OCI-LY7 (cell line): ENCODE measurements around the gene B3GALT6. TPM values are rescaled to one million over a fixed set of nuclear protein-coding genes. Genes with fewer than 3 reads are reported as not detected.

Source experiments
- BruUV-seq: library from RNA; stranded (reverse); fragments of 400-500 nt; replicated peaks from 2 replicates; lab custom pipeline; 2021; lab: Mats Ljungman, UMichigan
- CTCF ChIA-PET: fragments of 300-600 bp; sonication (Branson Sonifier 250); formaldehyde crosslinking; loops from one replicate; lab custom pipeline; 2022; ENCODE audit warnings: antibody characterized with exemption; ENCODE audit not compliant: unreplicated experiment; lab: Charles Lee
- POLR2A ChIA-PET: fragments of 300-600 bp; sonication (Branson Sonifier 250); formaldehyde crosslinking; loops from one replicate; lab custom pipeline; 2022; ENCODE audit warnings: antibody characterized with exemption; lab: Charles Lee
- DNase-seq: peaks from one replicate; pipeline ENCODE4 v3.0.0-alpha.2; 2015; ENCODE audit warnings: low spot score
- H2AFZ ChIP-seq: fragments of 200-600 bp; sonication (generic), shearing (Covaris generic); 2 replicates; pipeline ENCODE4 v1.6.1; 2014; ENCODE audit warnings: mild to moderate bottlenecking, antibody characterized with exemption, low read length, moderate library complexity
- H3K27ac ChIP-seq: fragments of 200-600 bp; sonication (generic); 2 replicates; pipeline ENCODE4 v1.5.1; 2014; ENCODE audit warnings: mixed run types, low read depth, mild to moderate bottlenecking, moderate library complexity, low read length, inconsistent platforms; ENCODE audit not compliant: poor library complexity, severe bottlenecking
- H3K36me3 ChIP-seq: fragments of 200-600 bp; sonication (generic); 2 replicates; pipeline ENCODE4 v1.6.1; 2014; ENCODE audit warnings: mild to moderate bottlenecking, antibody characterized with exemption, low read length, moderate library complexity, mixed read lengths; ENCODE audit not compliant: insufficient read depth
- H3K4me1 ChIP-seq: fragments of 200-600 bp; sonication (generic); 2 replicates; pipeline ENCODE4 v1.5.1; 2014; ENCODE audit warnings: mild to moderate bottlenecking, low read length; ENCODE audit not compliant: insufficient read depth, poor library complexity, severe bottlenecking
- H3K4me2 ChIP-seq: fragments of 200-600 bp; sonication (generic); 2 replicates; pipeline ENCODE4 v1.6.1; 2014; ENCODE audit warnings: mild to moderate bottlenecking, low read length
- H3K4me3 ChIP-seq: fragments of 200-600 bp; sonication (generic); 2 replicates; pipeline ENCODE4 v1.5.1; 2014; ENCODE audit warnings: mild to moderate bottlenecking, low read depth, low read length; ENCODE audit not compliant: poor library complexity, severe bottlenecking
- H3K79me2 ChIP-seq: fragments of 200-600 bp; sonication (generic); 2 replicates; pipeline ENCODE4 v1.6.1; 2016; ENCODE audit warnings: low read depth, mild to moderate bottlenecking, low read length, moderate library complexity, mixed read lengths; ENCODE audit not compliant: insufficient read depth
- H3K9me2 ChIP-seq: fragments of 200-600 bp; sonication (generic); 2 replicates; pipeline ENCODE4 v1.6.1; 2016; ENCODE audit warnings: mild to moderate bottlenecking, low read length, mixed read lengths; ENCODE audit not compliant: insufficient read depth
- H3K9me3 ChIP-seq: fragments of 200-600 bp; sonication (generic); 2 replicates; pipeline ENCODE4 v1.6.1; 2014; ENCODE audit warnings: mild to moderate bottlenecking, mixed run types, low read length, mixed read lengths
- H4K20me1 ChIP-seq: fragments of 200-600 bp; sonication (generic); 2 replicates; pipeline ENCODE4 v1.6.1; 2014; ENCODE audit warnings: mild to moderate bottlenecking, antibody characterized with exemption, low read length, moderate library complexity, mixed read lengths; ENCODE audit not compliant: insufficient read depth
- EZH2phosphoT487 ChIP-seq: fragments of 200-600 bp; sonication (generic); IDR thresholded peaks from 2 replicates; pipeline ENCODE4 v1.6.1; 2018; ENCODE audit warnings: low read depth, borderline replicate concordance, mild to moderate bottlenecking, mixed run types, antibody characterized with exemption, low read length, moderate library complexity, mixed read lengths
- intact Hi-C: fragments of 100-400 bp; cut with micrococcal nuclease; formaldehyde crosslinking; loops from one replicate; pipeline ENCODE4 v1.10.0; 2022; ENCODE audit not compliant: unreplicated experiment
- total RNA-seq, 2 experiments: library from RNA; depleted of rRNA in 1 of 2; stranded (reverse); fragments of >200 nt in 1 of 2; shearing (Covaris generic) in 1 of 2; gene quantifications; 2 replicates each; pipeline ENCODE4 v1.2.3, GENCODE V29; 2014 to 2022
- TF ChIP-seq, protein P1 (sequence below): fragments of 200-600 bp; sonication (generic); conservative IDR thresholded peaks from 2 replicates; pipeline ENCODE4 v1.5.1; 2014; ENCODE audit warnings: mild to moderate bottlenecking, antibody characterized with exemption, low read length, moderate library complexity, mixed read lengths

Gene B3GALT6
- total RNA-seq, 2 experiments from 2014 or later: 27.1 to 36.2 TPM

DNA sequence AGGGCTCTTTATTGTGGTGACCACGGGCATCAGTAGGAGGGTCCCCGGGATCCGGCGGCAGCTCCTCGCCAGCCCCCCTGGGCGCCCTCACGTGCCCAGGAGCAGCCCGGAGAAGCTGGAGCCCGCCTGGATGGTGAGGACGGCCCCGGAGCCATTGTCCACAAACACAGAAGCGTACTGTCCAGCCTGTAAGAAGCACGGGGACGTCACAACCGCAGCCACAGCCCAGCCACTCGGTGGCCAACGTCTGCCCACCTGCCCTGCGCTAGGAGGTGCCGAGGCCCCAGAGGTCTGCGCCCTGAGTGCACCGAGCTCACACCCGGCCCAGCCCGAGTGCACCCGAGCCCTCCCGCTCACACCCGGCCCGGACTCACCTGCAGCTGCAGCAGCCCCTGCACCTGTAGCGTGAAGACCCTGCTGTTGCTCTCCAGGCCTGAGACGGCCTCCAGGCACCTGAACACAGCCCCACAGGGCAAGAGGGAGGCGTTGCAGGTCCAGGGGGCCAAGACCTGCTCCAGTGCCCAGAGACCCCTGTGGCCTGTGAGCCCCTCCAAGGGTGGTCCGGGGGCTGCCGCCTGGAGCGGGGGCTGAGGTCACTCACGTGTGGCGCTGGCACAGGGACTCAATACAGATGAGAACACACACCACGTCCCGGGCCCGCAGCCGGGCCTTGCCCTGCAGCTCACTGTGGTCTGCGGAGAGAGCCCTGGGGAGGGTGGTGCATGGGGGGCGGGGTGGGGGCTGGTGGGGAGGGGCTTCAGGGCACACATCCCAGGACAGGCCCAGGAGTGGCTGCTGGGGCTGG is 10.6 kb downstream of the B3GALT6 start:
- Histone ChIP-seq H3K9me2 (no peaks in the 10 kb centered on the region), H3K27ac (no peak overlapping the region), H3K4me1 (no peaks in the 10 kb centered on the region), H3K9me3 (no peaks in the 10 kb centered on the region), H3K4me2 (no peak overlapping the region), H3K4me3 (no peak overlapping the region), H3K79me2 (no peaks in the 10 kb centered on the region), H4K20me1 (no peaks in the 10 kb centered on the region), H3K36me3 (no peaks in the 10 kb centered on the region), H2AFZ (no peak overlapping the region)
- BruUV-seq: no TSS peak
- intact Hi-C loops: no loop called here
- TF ChIP-seq, protein P1, sequence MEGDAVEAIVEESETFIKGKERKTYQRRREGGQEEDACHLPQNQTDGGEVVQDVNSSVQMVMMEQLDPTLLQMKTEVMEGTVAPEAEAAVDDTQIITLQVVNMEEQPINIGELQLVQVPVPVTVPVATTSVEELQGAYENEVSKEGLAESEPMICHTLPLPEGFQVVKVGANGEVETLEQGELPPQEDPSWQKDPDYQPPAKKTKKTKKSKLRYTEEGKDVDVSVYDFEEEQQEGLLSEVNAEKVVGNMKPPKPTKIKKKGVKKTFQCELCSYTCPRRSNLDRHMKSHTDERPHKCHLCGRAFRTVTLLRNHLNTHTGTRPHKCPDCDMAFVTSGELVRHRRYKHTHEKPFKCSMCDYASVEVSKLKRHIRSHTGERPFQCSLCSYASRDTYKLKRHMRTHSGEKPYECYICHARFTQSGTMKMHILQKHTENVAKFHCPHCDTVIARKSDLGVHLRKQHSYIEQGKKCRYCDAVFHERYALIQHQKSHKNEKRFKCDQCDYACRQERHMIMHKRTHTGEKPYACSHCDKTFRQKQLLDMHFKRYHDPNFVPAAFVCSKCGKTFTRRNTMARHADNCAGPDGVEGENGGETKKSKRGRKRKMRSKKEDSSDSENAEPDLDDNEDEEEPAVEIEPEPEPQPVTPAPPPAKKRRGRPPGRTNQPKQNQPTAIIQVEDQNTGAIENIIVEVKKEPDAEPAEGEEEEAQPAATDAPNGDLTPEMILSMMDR: no peak
- TF ChIP-seq EZH2phosphoT487: no peak
- no peak for DNase-seq
- ChIA-PET POLR2A (no interaction called here), CTCF (no interaction called here)

DNA sequence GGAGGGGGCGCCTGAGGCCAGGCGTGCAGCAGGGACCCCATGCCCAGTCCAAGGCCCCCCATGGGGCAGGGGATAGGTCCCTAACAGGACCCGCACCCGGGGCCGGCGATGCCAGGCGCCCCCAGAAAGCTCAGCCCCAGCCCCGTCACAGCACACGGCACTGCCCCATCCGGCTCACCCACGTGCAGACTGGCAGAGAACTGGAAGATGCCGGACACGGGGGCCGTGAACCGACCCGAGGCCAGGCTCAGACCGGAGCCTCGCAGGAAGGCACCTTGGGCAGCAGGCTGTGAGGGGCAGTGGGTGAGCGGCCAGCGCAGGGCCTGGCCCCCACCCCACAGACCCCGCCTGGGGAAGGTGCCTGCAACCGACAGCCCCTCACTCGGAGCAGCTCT is 11.2 kb downstream of the B3GALT6 start:
- no peaks in the 10 kb centered on the region for H3K36me3 ChIP-seq
- no peak for TF ChIP-seq EZH2phosphoT487
- TF ChIP-seq, protein P1: no peak
- no peak overlapping the region for H3K4me2 ChIP-seq
- H4K20me1 ChIP-seq: no peaks in the 10 kb centered on the region
- ChIA-PET POLR2A (no interaction called here), CTCF (no interaction called here)
- H3K4me3 ChIP-seq: no peak overlapping the region
- intact Hi-C loops: no loop called here
- H3K4me1 ChIP-seq: no peaks in the 10 kb centered on the region
- no peaks in the 10 kb centered on the region for H3K9me2 ChIP-seq
- no peak for DNase-seq
- BruUV-seq: no TSS peak
- no peaks in the 10 kb centered on the region for H3K9me3 ChIP-seq
- no peak overlapping the region for H2AFZ ChIP-seq
- no peaks in the 10 kb centered on the region for H3K79me2 ChIP-seq
- H3K27ac ChIP-seq: no peak overlapping the region

DNA sequence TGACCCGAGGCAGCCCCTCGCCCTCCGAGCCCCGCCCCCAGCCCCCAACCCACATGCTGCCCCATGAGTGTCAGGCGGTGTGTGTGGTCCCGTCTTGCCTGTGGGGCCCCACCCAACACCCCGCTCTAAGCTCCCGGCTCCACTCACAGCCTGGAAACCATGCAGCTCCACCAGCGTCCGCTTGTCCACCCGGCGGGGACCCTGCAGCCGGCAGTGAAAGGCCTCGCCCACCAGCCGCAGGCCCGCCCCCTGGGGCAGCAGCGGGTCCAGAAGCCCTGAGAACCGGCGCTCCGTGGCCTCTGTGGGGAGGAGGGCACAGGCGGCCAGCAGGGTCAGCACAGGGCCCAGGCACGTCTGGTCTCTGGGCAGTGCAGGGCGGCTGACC is 11.8 kb downstream of the B3GALT6 start:
- DNase-seq: no peak
- ChIA-PET POLR2A (no interaction called here), CTCF (no interaction called here)
- H3K36me3 ChIP-seq: no peaks in the 10 kb centered on the region
- no peak overlapping the region for H3K27ac ChIP-seq
- H3K4me3 ChIP-seq: no peak overlapping the region
- no peaks in the 10 kb centered on the region for H3K9me3 ChIP-seq
- H3K9me2 ChIP-seq: no peaks in the 10 kb centered on the region
- TF ChIP-seq, protein P1: no peak
- TF ChIP-seq EZH2phosphoT487: no peak
- H3K4me2 ChIP-seq: no peak overlapping the region
- no peak overlapping the region for H2AFZ ChIP-seq
- intact Hi-C loops: no loop called here
- no peaks in the 10 kb centered on the region for H4K20me1 ChIP-seq
- no peaks in the 10 kb centered on the region for H3K79me2 ChIP-seq
- BruUV-seq: no TSS peak
- H3K4me1 ChIP-seq: no peaks in the 10 kb centered on the region
